GM18951 (cell line): ENCODE measurements around the gene DPM1.

Experiments used
- POLR2A ChIP-seq: IDR thresholded peaks from 4 replicates; pipeline ENCODE4 v1.6.1; 2011; ENCODE audit warnings: mild to moderate bottlenecking; ENCODE audit not compliant: insufficient read length, insufficient read depth; ENCODE audit errors: extremely low read depth
- in situ Hi-C: fragments of 300-500 bp; cut with MboI; formaldehyde crosslinking; loops from one replicate; pipeline ENCODE4 v1.12.0; 2022; ENCODE audit warnings: low sequenced_read_pairs, mixed read lengths, inconsistent platforms; ENCODE audit not compliant: unreplicated experiment

DPM1 gene

GRCh38 chr20:50969435-50969834 lies 11.1 kb upstream of the DPM1 start:
- TF ChIP-seq POLR2A, result no peak
- in situ Hi-C loops, result no loop called here

DNA sequence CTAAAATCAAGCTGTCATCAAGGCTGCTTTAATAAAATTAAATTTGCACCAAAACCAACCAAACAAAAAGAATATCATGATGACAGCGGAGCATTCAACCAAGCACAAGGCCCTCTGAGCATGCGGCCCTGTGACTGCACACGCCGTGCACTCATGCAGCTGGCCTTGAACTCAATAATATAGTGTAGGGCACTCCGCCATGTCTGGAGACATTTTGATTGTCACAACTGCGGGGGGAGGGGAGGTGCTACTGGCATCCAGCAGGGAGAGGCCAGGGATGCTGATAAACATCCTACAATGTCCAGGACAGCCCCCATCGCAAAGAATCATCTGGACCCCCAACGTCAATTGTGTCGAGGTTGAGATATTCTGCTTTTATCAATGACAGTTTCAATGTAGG lies 10.0 kb upstream of the DPM1 start:
- in situ Hi-C loops, result no loop called here
- TF ChIP-seq POLR2A, result no peak

GRCh38 chr20:50967586-50967985 lies 9.3 kb upstream of the DPM1 start:
- no peak for TF ChIP-seq POLR2A
- in situ Hi-C loops, result no loop called here

GRCh38 chr20:50959543-50960126 lies 1.3 kb upstream of the DPM1 start:
- in situ Hi-C loops, result no loop called here

GRCh38 chr20:50958615-50959542 lies 547 bp upstream of the DPM1 start, which contains the start of gene MOCS3:
Gene MOCS3, plus strand, starts transcription at chr20:50958818. Its CDS starts 25 bp downstream, at chr20:50958843.
- in situ Hi-C loops, result no loop called here
- TF ChIP-seq POLR2A, result no peak

More at GRCh38 chr20:50959543-50960126, 1.3 kb upstream of the DPM1 start:
- TF ChIP-seq POLR2A, result no peak

GRCh38 chr20:50957276-50957675 lies 1.1 kb downstream of the DPM1 start:
- in situ Hi-C loops, result no loop called here
- TF ChIP-seq POLR2A, result no peak

GRCh38 chr20:50953821-50954220 lies 4.5 kb downstream of the DPM1 start:
- in situ Hi-C loops, result no loop called here
- no peak for TF ChIP-seq POLR2A

- no peak for TF ChIP-seq POLR2A
- in situ Hi-C loops, result no loop called here
Measured at GRCh38 chr20:50953196-50953595, 5.1 kb downstream of the DPM1 start.

GRCh38 chr20:50948132-50948785 lies 10.1 kb downstream of the DPM1 start:
- TF ChIP-seq POLR2A, result no peak
- in situ Hi-C loops, result no loop called here

GRCh38 chr20:50943069-50943468 lies 15.3 kb downstream of the DPM1 start:
- no peak for TF ChIP-seq POLR2A

DNA sequence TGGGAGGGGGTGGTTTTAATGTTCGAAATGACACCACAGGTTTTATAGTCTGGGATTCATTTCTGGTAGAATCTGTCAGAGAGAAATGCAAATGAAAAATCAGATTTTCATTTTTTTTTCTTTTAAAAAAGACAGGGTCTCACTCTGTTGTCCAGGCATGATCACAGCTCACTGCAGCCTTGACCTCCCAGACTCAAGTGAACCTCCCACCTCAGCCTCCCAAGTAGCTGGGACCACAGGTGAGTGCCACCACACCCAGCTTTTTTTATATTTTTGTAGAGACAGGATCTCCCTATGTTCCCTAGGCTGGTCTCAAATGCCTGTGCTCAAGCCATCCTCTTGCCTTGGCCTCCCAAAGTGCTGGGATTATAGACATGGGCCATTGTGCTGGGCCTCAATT lies 24.7 kb downstream of the DPM1 start:
- no peak for TF ChIP-seq POLR2A
- in situ Hi-C loops, result no loop called here

More at GRCh38 chr20:50943069-50943468, 15.3 kb downstream of the DPM1 start:
- in situ Hi-C loops, result no loop called here

- no peak for TF ChIP-seq POLR2A
Measured at GRCh38 chr20:50932691-50933280, 25.5 kb downstream of the DPM1 start.

DNA sequence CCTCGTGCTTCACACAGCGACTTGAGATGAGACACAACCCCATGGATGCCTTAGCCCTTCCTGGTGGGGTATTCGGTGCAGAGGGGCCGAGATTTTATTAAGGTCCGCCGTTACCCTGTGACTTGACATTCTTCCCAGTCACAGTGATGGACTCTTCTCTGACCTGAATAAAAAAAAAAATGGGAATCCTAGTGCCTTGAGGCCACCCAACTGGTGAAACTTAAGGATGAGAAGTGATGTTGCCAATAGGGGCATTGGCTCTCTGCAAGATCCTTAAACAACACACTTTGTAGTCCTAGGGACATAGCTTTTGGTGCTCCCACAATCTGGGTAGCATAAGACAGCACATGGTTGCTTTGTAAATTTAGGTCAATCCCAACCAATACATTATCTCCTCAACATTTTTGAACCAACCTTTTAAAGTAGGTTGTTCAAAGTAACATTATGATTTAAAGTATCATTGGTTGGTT lies 26.3 kb downstream of the DPM1 start:
- in situ Hi-C loops, result no loop called here
- TF ChIP-seq POLR2A, result no peak

More at GRCh38 chr20:50932691-50933280, 25.5 kb downstream of the DPM1 start:
- in situ Hi-C loops, result no loop called here
